Transverse colon (tissue), 4 donors: Measurements from ENCODE around the gene PTPN9. TPM values are rescaled to one million over a fixed set of nuclear protein-coding genes. Genes with fewer than 3 reads are reported as not detected.
"Not testable (repeated sequence)": the region's sequence is repeated elsewhere in the genome, so short reads cannot be mapped to it uniquely, and the experiment has no call there.

Experiments used
- DNase-seq: peaks from one replicate; pipeline ENCODE4 v3.0.0-alpha.2; 2019
- H3K27ac ChIP-seq, 4 donors: fragments of 200-600 bp; sonication (generic); 2 replicates each; pipeline ENCODE4 v1.5.1; 2016 to 2018; ENCODE audit warnings: inconsistent platforms in 4 of 4
- H3K27me3 ChIP-seq: fragments of 200-600 bp; sonication (generic); 2 replicates; pipeline ENCODE4 v1.5.1; 2017; ENCODE audit warnings: inconsistent platforms
- H3K36me3 ChIP-seq, 4 donors: fragments of 200-600 bp; sonication (generic); 2 replicates each; pipeline ENCODE4 v1.5.1; 2017 to 2019; ENCODE audit warnings: inconsistent platforms in 4 of 4
- H3K4me1 ChIP-seq, 4 donors: fragments of 200-600 bp; sonication (generic); 2 replicates each; pipeline ENCODE4 v1.5.1; 2017 to 2020; ENCODE audit warnings: inconsistent platforms in 4 of 4
- H3K4me3 ChIP-seq, 4 donors: fragments of 200-600 bp; sonication (generic); 1 replicate in 1 of 4; 2 replicates in 3 of 4; pipeline versions ENCODE4 v1.5.1 to v1.6.1; 2017 to 2019; ENCODE audit warnings: inconsistent platforms in 4 of 4
- H3K9me3 ChIP-seq, 2 donors: fragments of 200-600 bp; sonication (generic); 2 replicates each; pipeline ENCODE4 v1.5.1; 2017 to 2019; ENCODE audit warnings: inconsistent platforms in 2 of 2
- CTCF ChIP-seq, 5 experiments: fragments of 200-600 bp in 3 of 5; fragments of 450-650 bp in 2 of 5; sonication (generic) in 3 of 5; IDR thresholded peaks; 1 replicate in 2 of 5; 2 replicates in 3 of 5; pipeline ENCODE4 v1.5.1; 2016 to 2017; ENCODE audit warnings: antibody characterized with exemption in 5 of 5, inconsistent platforms in 3 of 5, mild to moderate bottlenecking in 2 of 5, moderate library complexity in 1 of 5
- EP300 ChIP-seq: sonication (generic); formaldehyde crosslinking; IDR thresholded peaks from one replicate; pipeline ENCODE4 v1.6.1; 2017; ENCODE audit warnings: antibody characterized with exemption, low read depth
- POLR2A ChIP-seq: fragments of 450-650 bp; IDR thresholded peaks from one replicate; pipeline ENCODE4 v1.6.1; 2016; ENCODE audit warnings: antibody characterized with exemption, mild to moderate bottlenecking, moderate library complexity
- POLR2AphosphoS5 ChIP-seq, 3 donors: sonication (generic); formaldehyde crosslinking; IDR thresholded peaks; one replicate each; pipeline ENCODE4 v1.6.1; 2016; ENCODE audit warnings: antibody characterized with exemption in 3 of 3
- WGBS, 2 donors: methylation state at CpG; one replicate each; pipeline ENCODE4 v1.1.5; 2018; ENCODE audit warnings: low coverage in 1 of 2; 5-methylcytosine and 5-hydroxymethylcytosine counted together
- in situ Hi-C, 4 donors: fragments of 200-750 bp; cut with MboI; loops; one replicate each; pipeline versions ENCODE4 v1.15.0 to v1.15.1; 2017; ENCODE audit warnings: low sequenced_read_pairs in 3 of 4, low pct_ligation_motif_present in 1 of 4, low pct_unique_long_range_greater_than_20kb in 1 of 4
- intact Hi-C: fragments of 100-400 bp; cut with DNase I; formaldehyde crosslinking; loops from one replicate; pipeline ENCODE4 v1.15.1; 2023; ENCODE audit warnings: low total_unique reads
- total RNA-seq, 4 donors: library from RNA; depleted of rRNA; stranded (reverse); fragments of >200 nt; gene quantifications; one replicate each; pipeline ENCODE4 v1.1.0, GENCODE V29; 2016

PTPN9 gene
- total RNA-seq, 4 donors from 2014 or later = 16.5 to 36.3 (median 29.6) TPM

- in situ Hi-C loops = no loop called here
Observed at GRCh38 chr15:75565062-75565970, 13.8 kb downstream of the PTPN9 start.

DNA sequence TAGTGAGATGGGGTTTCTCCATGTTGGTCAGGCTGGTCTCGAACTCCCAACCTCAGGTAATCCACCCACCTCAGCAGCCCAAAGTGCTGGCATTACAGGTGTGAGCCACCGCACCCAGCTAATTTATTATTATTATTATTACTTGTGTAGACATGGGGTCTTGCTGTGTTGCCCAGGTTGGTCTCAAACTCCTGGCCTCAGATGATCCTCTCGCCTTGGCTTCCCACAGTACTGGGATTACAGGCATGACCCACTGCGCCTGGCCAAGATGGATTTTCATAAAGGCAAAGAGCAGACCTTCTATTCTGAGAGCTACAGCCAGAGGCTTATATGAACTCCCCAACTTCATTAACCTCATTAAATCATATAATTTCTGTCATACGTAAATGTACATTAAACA lies 17.2 kb downstream of the PTPN9 start:
- in situ Hi-C loops = no loop called here
- no peak for DNase-seq
- no peak for TF ChIP-seq POLR2A
- TF ChIP-seq CTCF (IDR thresholded peaks at IDR 0.05) = no peak
- no peak for TF ChIP-seq POLR2AphosphoS5 (IDR thresholded peaks at IDR 0.05)
- TF ChIP-seq EP300 = no peak
- intact Hi-C loops = no loop called here
- H3K9me3 ChIP-seq = no peaks in the 10 kb centered on the region
- no peaks in the 10 kb centered on the region for H3K4me1 ChIP-seq
- 97% methylated on average over 5 of the region's 5 CpGs; no CpG with 5 or more reads in 1 of the 2 donors for WGBS, 2 donors
- H3K27me3 ChIP-seq = no peaks in the 10 kb centered on the region
- no peak overlapping the region for H3K4me3 ChIP-seq
- no peaks in the 10 kb centered on the region for H3K36me3 ChIP-seq
- no peak overlapping the region for H3K27ac ChIP-seq

More at GRCh38 chr15:75565062-75565970, 13.8 kb downstream of the PTPN9 start:
- Histone ChIP-seq H3K27ac (no peak overlapping the region), H3K4me1 (peaks cover 0 to 7% (median 3%) of the 10 kb centered on the region in 4 donors), H3K27me3 (no peaks in the 10 kb centered on the region), H3K4me3 (no peak overlapping the region), H3K36me3 (no peaks in the 10 kb centered on the region), H3K9me3 (no peaks in the 10 kb centered on the region)
- 97% methylated on average over 3 of the region's 3 CpGs for WGBS, 2 donors
- intact Hi-C loops = no loop called here
- DNase-seq = no peak
- no peak for TF ChIP-seq POLR2AphosphoS5 (IDR thresholded peaks at IDR 0.05)
- no peak for TF ChIP-seq EP300
- TF ChIP-seq POLR2A = no peak
- no peak for TF ChIP-seq CTCF (IDR thresholded peaks at IDR 0.05)

DNA sequence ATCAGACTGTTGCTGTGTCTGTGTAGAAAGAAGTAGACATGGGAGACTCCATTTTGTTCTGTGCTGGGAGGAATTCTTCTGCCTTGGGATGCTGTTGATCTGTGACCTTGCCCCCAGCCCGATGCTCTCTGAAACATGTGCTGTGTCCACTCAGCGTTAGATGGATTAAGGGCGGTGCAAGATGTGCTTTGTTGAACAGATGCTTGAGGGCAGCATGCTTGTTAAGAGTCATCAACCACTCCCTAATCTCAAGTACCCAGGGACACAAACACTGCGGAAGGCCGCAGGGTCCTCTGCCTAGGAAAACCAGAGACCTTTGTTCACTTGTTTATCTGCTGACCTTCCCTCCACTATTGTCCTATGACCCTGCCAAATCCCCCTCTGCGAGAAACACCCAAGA lies 19.8 kb downstream of the PTPN9 start:
- H3K27ac ChIP-seq, in situ Hi-C loops, H3K27me3 ChIP-seq, DNase-seq, H3K9me3 ChIP-seq, intact Hi-C loops, H3K4me3 ChIP-seq, H3K4me1 ChIP-seq, H3K36me3 ChIP-seq: not testable (repeated sequence)
- 90% methylated on average over 6 of the region's 6 CpGs; no CpG with 5 or more reads in 1 of the 2 donors for WGBS, 2 donors

GRCh38 chr15:75558955-75559354 lies 20.2 kb downstream of the PTPN9 start:
- in situ Hi-C loops, H3K27ac ChIP-seq, intact Hi-C loops: not testable (repeated sequence)

DNA sequence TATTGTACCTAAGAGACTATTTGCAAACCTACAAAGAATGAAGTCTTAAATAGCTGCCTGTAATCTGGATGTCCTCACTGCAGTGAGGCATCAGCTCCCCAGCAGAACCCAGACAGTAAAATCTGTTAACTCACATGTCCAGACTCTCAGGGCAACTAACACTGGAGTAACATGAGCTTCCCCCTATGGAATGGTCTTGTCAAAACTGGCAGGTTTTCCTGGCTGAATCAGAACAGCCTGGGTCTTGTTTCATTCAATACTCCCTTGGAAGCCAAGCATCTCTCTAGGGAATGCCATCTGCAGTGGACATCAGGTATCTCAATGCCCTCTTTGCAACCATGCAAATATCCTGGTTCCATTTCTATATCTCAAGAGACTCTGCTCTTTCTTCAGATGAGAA lies 24.4 kb downstream of the PTPN9 start:
- no peak for DNase-seq
- intact Hi-C loops = no loop called here
- no peak for TF ChIP-seq CTCF (IDR thresholded peaks at IDR 0.05)
- no peak for TF ChIP-seq POLR2A
- no peak overlapping the region for H3K4me3 ChIP-seq
- peaks cover 0 to 4% (median 0%) of the 10 kb centered on the region in 4 donors for H3K4me1 ChIP-seq
- H3K27me3 ChIP-seq = no peaks in the 10 kb centered on the region
- in situ Hi-C loops = no loop called here
- H3K36me3 ChIP-seq = no peaks in the 10 kb centered on the region
- H3K9me3 ChIP-seq = no peaks in the 10 kb centered on the region
- H3K27ac ChIP-seq = no peak overlapping the region

More at GRCh38 chr15:75558955-75559354, 20.2 kb downstream of the PTPN9 start:
- not testable (repeated sequence) for H3K36me3 ChIP-seq, DNase-seq, H3K27me3 ChIP-seq, H3K9me3 ChIP-seq, H3K4me1 ChIP-seq, H3K4me3 ChIP-seq
- WGBS, 2 donors = 89 to 93% methylated on average over 12 to 22 of the region's 28 CpGs
